AG04449 (cell line): ENCODE measurements around the gene PARP12.

Experiments used
- CTCF ChIA-PET: fragments of 350-600 bp; formaldehyde crosslinking; extraction: SDS; loops from one replicate; lab custom pipeline; 2021; ENCODE audit warnings: antibody characterized with exemption; lab: Yijun Ruan, JAX
- POLR2A ChIA-PET: fragments of 400-600, 350-600 bp; formaldehyde crosslinking; extraction: SDS; loops from one replicate; lab custom pipeline; 2020; ENCODE audit warnings: antibody characterized with exemption, inconsistent platforms; lab: Yijun Ruan, JAX
- DNase-seq: peaks from one replicate; pipeline ENCODE4 v3.0.0-alpha.2; 2010; ENCODE audit warnings: low read depth, low spot score
- H3K4me3 ChIP-seq: 2 replicates; pipeline ENCODE4 v1.5.1; 2011; ENCODE audit warnings: low read depth, mild to moderate bottlenecking, control low read depth, low read length
- TF ChIP-seq, protein P1 (sequence below): IDR thresholded peaks from one replicate; pipeline ENCODE4 v1.5.1; 2011; ENCODE audit warnings: mild to moderate bottlenecking, moderate library complexity, low read length, control low read depth, inconsistent platforms; ENCODE audit not compliant: insufficient read depth; ENCODE audit errors: missing control alignments

The PARP12 gene

DNA sequence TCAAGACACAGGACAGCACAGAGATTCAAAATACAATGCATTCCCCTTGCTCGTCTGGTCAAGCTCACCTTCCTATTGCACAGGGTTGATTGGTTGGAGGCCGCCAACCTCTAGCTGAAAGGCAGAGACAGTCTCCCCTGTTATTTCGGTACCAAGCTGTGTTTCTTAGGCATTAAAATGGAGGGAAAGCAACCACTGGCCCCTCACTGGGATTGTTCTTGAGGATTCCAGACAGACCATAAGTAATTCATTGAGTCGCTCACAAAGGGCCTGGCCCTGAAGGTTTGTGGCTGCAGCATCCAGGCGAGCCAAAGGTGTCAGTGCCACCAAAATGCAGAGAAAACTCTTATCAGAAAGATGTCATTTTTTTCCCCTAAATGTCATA lies 81.2 kb downstream of the PARP12 start:
- DNase-seq = no peak
- TF ChIP-seq, protein P1, sequence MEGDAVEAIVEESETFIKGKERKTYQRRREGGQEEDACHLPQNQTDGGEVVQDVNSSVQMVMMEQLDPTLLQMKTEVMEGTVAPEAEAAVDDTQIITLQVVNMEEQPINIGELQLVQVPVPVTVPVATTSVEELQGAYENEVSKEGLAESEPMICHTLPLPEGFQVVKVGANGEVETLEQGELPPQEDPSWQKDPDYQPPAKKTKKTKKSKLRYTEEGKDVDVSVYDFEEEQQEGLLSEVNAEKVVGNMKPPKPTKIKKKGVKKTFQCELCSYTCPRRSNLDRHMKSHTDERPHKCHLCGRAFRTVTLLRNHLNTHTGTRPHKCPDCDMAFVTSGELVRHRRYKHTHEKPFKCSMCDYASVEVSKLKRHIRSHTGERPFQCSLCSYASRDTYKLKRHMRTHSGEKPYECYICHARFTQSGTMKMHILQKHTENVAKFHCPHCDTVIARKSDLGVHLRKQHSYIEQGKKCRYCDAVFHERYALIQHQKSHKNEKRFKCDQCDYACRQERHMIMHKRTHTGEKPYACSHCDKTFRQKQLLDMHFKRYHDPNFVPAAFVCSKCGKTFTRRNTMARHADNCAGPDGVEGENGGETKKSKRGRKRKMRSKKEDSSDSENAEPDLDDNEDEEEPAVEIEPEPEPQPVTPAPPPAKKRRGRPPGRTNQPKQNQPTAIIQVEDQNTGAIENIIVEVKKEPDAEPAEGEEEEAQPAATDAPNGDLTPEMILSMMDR = no peak
- CTCF ChIA-PET = interaction anchor here (1.0 kb wide), 1 partner anchor 24 kb away, joined by 3 read pairs; no protein-coding TSS in a partner anchor
- POLR2A ChIA-PET = no interaction called here
- H3K4me3 ChIP-seq = no peak overlapping the region

DNA sequence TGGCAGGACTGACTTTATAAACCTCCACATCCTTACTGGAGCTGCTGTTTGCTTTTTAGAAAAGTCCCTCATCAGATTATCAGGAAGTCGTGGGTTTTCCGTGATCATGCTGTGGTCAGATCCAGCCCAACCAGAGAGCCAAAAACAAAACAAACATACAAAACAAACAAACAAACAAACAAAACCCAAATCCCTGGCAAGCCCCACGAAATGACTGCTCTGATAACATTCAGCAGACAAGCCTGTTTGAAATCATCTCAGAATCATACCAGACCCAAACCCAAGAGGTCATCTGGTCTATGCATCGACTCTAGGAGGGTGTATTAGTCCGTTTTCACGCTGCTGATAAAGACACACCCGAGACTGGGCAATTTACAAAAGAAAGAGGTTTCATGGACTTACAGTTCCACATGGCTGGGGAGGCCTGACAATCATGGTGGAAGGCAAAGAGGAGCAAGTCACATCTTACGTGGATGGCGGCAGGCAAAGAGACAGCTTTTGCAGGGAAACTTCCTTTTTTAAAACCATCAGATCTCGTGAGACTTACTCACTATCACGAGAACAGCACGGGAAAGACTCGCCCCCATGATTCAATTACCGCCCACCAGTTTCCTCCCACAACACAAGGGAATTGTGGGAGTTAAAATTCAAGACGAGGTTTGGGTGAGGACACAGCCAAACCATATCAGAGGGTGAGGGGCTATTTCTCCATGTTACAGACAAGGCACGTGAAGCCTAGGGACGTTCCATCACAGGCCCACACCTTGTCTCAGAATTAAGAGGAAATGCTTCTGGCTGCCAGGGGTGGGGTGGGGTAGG lies 85.7 kb downstream of the PARP12 start:
- TF ChIP-seq, protein P1 = no peak
- ChIA-PET CTCF (interaction anchor here (1.1 to 2.5 kb wide), 4 partner anchors 10 to 478 kb away, joined by 3 to 15 read pairs (median 4); no protein-coding TSS in a partner anchor), POLR2A (no interaction called here)
- no peak for DNase-seq
- H3K4me3 ChIP-seq = no peak overlapping the region

DNA sequence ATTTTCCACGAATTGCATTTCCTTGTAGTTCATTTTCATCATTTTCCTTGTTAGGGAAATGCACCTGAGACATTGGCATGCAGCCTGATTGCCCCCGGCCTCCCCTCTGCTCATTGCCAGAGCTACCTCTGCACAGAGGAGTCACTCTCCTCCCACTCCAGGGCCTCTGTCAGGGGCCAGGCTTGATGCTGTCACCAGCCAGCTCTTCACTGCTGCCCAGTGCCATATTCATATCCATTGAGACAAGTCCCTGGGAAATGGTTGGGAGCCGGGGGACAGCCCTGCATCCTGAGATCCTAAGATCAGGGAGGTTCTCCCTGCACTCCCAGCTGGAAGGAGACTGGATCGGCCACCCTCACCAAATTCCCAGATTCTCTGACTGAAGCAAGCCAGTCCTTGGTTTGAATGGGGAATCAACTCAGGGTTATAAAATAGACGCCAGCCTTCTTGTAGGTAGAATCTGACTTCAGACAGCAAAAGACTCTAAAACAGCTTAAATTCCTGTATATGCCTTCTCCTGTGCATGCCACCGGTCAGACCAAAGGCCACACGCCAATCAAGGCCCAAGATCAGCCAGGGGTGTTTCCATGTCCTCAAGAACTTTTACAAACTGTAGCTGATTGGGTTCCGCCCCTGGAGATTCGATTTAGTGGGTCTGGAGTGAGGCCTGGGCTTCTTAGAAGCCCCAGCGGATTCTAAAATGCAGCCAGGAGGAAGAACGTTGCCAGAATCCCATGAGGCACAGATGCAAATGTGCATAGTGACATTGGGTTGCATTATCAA lies 86.5 kb downstream of the PARP12 start:
- ChIA-PET POLR2A (no interaction called here), CTCF (interaction anchor here (1.3 to 2.5 kb wide), 3 partner anchors 330 to 477 kb away, joined by 3 to 15 read pairs (median 4); no protein-coding TSS in a partner anchor)
- DNase-seq = no peak
- no peak overlapping the region for H3K4me3 ChIP-seq
- TF ChIP-seq, protein P1 = no peak

DNA sequence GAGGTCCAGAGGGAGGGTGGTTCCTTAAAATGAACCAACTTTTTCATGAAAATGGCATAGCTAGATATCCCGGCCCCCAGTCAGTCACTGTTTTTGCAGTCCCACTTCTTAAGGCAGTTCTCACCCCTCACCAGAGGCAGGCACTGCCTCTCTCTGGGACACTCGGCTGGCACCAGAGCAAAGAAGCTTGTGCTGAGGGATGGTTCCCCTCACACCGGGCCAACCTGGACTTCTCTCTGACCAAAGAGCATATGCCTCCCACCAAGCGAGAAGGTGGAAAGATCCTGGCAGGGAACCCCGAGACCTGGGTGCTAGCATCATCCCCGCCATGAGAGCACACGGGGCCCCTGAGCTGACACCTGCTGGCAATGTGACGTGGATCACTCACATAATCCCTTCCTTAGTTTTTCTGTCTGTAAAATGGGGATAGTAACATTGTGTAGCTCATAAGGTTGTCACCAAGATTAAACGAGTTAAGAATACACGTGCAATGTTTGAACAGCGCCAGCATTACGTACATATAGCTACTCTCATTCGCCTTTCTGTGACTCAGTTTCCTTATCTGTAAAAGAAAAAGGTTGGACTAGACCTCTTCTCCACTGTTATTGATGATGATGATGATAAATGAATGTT lies 88.5 kb downstream of the PARP12 start:
- no peak overlapping the region for H3K4me3 ChIP-seq
- ChIA-PET CTCF (interaction anchor here (1.4 to 2.5 kb wide), 2 partner anchors 11 to 328 kb away, joined by 3 to 15 read pairs; no protein-coding TSS in a partner anchor), POLR2A (no interaction called here)
- TF ChIP-seq, protein P1 = no peak
- no peak for DNase-seq
